Smooth muscle cell (in vitro differentiated cells): Measurements from ENCODE around the gene KCNJ15. TPM values are rescaled to one million over a fixed set of nuclear protein-coding genes. Genes with fewer than 3 reads are reported as not detected.

Experiments used
- DNase-seq: peaks from one replicate; lab custom pipeline; 2025; ENCODE audit not compliant: unreplicated experiment; lab: John Stamatoyannopoulos, UW
- H2AFZ ChIP-seq: fragments of 200-600 bp; sonication (generic); 2 replicates; pipeline ENCODE4 v1.6.0; 2016; ENCODE audit warnings: antibody characterized with exemption, low read depth, mild to moderate bottlenecking
- H3F3A ChIP-seq: fragments of 200-600 bp; sonication (generic); 2 replicates; pipeline ENCODE4 v1.6.0; 2017; ENCODE audit warnings: antibody characterized with exemption, low read depth
- H3K27ac ChIP-seq: fragments of 200-600 bp; sonication (generic); 2 replicates; pipeline ENCODE4 v1.5.1; 2016; ENCODE audit warnings: low read depth, mild to moderate bottlenecking
- H3K27me3 ChIP-seq: fragments of 200-600 bp; sonication (generic); 2 replicates; pipeline ENCODE4 v1.6.1; 2016; ENCODE audit warnings: low read depth, mild to moderate bottlenecking
- H3K36me3 ChIP-seq: fragments of 200-600 bp; sonication (generic); 2 replicates; pipeline ENCODE4 v1.5.1; 2016; ENCODE audit warnings: low read depth
- H3K4me1 ChIP-seq: fragments of 200-600 bp; sonication (generic); 2 replicates; pipeline ENCODE4 v1.5.1; 2016; ENCODE audit warnings: low read depth
- H3K4me2 ChIP-seq: fragments of 200-600 bp; sonication (generic); 2 replicates; pipeline ENCODE4 v1.6.0; 2016; ENCODE audit warnings: mild to moderate bottlenecking
- H3K4me3 ChIP-seq: fragments of 200-600 bp; sonication (generic); 2 replicates; pipeline ENCODE4 v1.5.1; 2016; ENCODE audit warnings: mild to moderate bottlenecking
- H3K79me2 ChIP-seq: fragments of 200-600 bp; sonication (generic); 2 replicates; pipeline ENCODE4 v1.6.0; 2016; ENCODE audit warnings: low read depth, mild to moderate bottlenecking
- H3K9ac ChIP-seq: fragments of 200-600 bp; sonication (generic); 2 replicates; pipeline ENCODE4 v1.6.0; 2016; ENCODE audit warnings: low read depth
- H3K9me3 ChIP-seq: fragments of 200-600 bp; sonication (generic); replicated peaks from 2 replicates; pipeline ENCODE4 v1.5.1; 2016; ENCODE audit warnings: low read depth
- H4K20me1 ChIP-seq: fragments of 200-600 bp; sonication (generic); 2 replicates; pipeline ENCODE4 v1.6.0; 2016; ENCODE audit warnings: low read depth
- WGBS: methylation state at CpG from one replicate; pipeline ENCODE4 v1.1.7; 2016; ENCODE audit warnings: low lambda C conversion rate; 5-methylcytosine and 5-hydroxymethylcytosine counted together
- polyA plus RNA-seq: library from polyadenylated mRNA; unstranded; fragments of >200 nt; fragmentation: Nextera tagmentation; extraction: Ambion mirVana; gene quantifications from 2 replicates; pipeline ENCODE4 v1.2.1, GENCODE V29; 2016
- total RNA-seq: library from RNA; depleted of rRNA; stranded (reverse); fragments of >200 nt; gene quantifications from 2 replicates; pipeline ENCODE4 v1.2.3, GENCODE V29; 2014
- TF ChIP-seq, protein P1 (sequence below): fragments of 200-600 bp; sonication (generic); IDR thresholded peaks from 2 replicates; pipeline ENCODE4 v1.5.1; 2017; ENCODE audit warnings: borderline replicate concordance, mild to moderate bottlenecking, antibody characterized with exemption; ENCODE audit not compliant: insufficient read depth, poor library complexity, severe bottlenecking

Gene KCNJ15
- total and polyA plus RNA-seq, 2 experiments from 2014 or later = 4.2 to 21.9 TPM

DNA sequence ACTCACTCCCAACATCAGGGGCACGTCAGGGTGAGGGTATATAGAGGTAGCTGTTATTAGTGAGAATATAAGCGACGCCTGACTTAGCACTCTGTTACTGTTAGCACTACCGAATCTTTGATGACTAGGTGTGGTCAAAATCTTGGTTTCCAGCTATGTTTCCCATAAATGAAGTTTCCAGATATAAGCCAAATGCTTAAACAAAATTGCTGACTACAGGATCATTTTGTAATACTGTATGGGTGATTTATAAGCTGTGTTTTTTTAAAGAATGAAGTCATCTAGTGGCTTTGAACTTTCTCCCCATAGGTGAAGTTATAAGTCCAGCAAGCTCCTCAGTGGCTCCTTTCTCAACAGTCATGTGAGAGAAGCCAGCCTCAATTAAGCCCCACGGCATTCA, 23.7 kb downstream of the KCNJ15 start:
- TF ChIP-seq, protein P1, sequence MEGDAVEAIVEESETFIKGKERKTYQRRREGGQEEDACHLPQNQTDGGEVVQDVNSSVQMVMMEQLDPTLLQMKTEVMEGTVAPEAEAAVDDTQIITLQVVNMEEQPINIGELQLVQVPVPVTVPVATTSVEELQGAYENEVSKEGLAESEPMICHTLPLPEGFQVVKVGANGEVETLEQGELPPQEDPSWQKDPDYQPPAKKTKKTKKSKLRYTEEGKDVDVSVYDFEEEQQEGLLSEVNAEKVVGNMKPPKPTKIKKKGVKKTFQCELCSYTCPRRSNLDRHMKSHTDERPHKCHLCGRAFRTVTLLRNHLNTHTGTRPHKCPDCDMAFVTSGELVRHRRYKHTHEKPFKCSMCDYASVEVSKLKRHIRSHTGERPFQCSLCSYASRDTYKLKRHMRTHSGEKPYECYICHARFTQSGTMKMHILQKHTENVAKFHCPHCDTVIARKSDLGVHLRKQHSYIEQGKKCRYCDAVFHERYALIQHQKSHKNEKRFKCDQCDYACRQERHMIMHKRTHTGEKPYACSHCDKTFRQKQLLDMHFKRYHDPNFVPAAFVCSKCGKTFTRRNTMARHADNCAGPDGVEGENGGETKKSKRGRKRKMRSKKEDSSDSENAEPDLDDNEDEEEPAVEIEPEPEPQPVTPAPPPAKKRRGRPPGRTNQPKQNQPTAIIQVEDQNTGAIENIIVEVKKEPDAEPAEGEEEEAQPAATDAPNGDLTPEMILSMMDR = no peak
- Histone ChIP-seq H3K27me3 (no peaks in the 10 kb centered on the region), H3F3A (peaks cover 6% of the 10 kb centered on the region), H3K79me2 (no peaks in the 10 kb centered on the region), H2AFZ (no peak overlapping the region), H3K36me3 (no peaks in the 10 kb centered on the region), H3K4me3 (no peak overlapping the region), H3K4me2 (no peak overlapping the region), H3K9me3 (no peaks in the 10 kb centered on the region), H3K9ac (no peak overlapping the region), H4K20me1 (no peaks in the 10 kb centered on the region), H3K27ac (no peak overlapping the region), H3K4me1 (peaks cover 3% of the 10 kb centered on the region)
- DNase-seq = no peak
- 79% methylated on average over 5 of the region's 5 CpGs for WGBS

- 71% methylated on average over 6 of the region's 6 CpGs for WGBS
Observed at GRCh38 chr21:38280867-38281266, 24.1 kb downstream of the KCNJ15 start.

GRCh38 chr21:38282921-38283320, 26.1 kb downstream of the KCNJ15 start:
- H4K20me1 ChIP-seq = no peaks in the 10 kb centered on the region
- DNase-seq = no peak
- 100% methylated on average over 3 of the region's 3 CpGs for WGBS
- no peak overlapping the region for H2AFZ ChIP-seq
- TF ChIP-seq, protein P1 = no peak
- no peak overlapping the region for H3K27ac ChIP-seq
- no peak overlapping the region for H3K4me3 ChIP-seq
- H3K36me3 ChIP-seq = no peaks in the 10 kb centered on the region
- no peaks in the 10 kb centered on the region for H3K4me1 ChIP-seq
- H3K4me2 ChIP-seq = no peak overlapping the region
- no peaks in the 10 kb centered on the region for H3K27me3 ChIP-seq
- no peaks in the 10 kb centered on the region for H3F3A ChIP-seq
- H3K9ac ChIP-seq = no peak overlapping the region
- no peaks in the 10 kb centered on the region for H3K9me3 ChIP-seq
- H3K79me2 ChIP-seq = no peaks in the 10 kb centered on the region

More at GRCh38 chr21:38280867-38281266, 24.1 kb downstream of the KCNJ15 start:
- H3K4me3 ChIP-seq = no peak overlapping the region
- TF ChIP-seq, protein P1 = no peak
- peaks cover 6% of the 10 kb centered on the region for H3F3A ChIP-seq
- no peaks in the 10 kb centered on the region for H4K20me1 ChIP-seq
- H3K9me3 ChIP-seq = no peaks in the 10 kb centered on the region
- no peak overlapping the region for H2AFZ ChIP-seq
- H3K4me2 ChIP-seq = no peak overlapping the region
- no peaks in the 10 kb centered on the region for H3K36me3 ChIP-seq
- H3K4me1 ChIP-seq = peaks cover 3% of the 10 kb centered on the region
- H3K79me2 ChIP-seq = no peaks in the 10 kb centered on the region
- H3K9ac ChIP-seq = no peak overlapping the region
- no peak for DNase-seq
- no peaks in the 10 kb centered on the region for H3K27me3 ChIP-seq
- H3K27ac ChIP-seq = no peak overlapping the region

DNA sequence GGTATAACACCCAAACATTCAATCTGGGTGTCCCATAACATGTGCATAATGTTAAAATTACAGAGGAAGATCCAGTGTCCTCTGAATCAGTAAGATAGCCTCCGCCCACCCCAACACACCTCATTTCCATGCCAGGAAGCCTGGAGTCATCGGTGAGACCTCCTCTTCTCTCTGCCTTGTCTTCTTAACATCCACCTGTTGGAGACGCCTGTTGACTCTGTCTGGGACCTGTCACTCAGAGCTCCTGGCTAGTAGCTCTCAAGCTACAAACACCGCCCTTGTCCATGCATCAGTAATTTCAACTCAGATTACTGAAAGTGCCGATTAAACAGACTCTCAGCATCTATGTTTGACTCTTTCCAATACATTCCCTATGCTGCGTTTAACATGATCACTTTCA, 27.4 kb downstream of the KCNJ15 start:
- DNase-seq = no peak
- no peaks in the 10 kb centered on the region for H3K79me2 ChIP-seq
- H3K36me3 ChIP-seq = no peaks in the 10 kb centered on the region
- no peaks in the 10 kb centered on the region for H4K20me1 ChIP-seq
- no peaks in the 10 kb centered on the region for H3F3A ChIP-seq
- TF ChIP-seq, protein P1 = no peak
- no peaks in the 10 kb centered on the region for H3K27me3 ChIP-seq
- no peak overlapping the region for H2AFZ ChIP-seq
- no peak overlapping the region for H3K27ac ChIP-seq
- H3K4me2 ChIP-seq = no peak overlapping the region
- H3K9ac ChIP-seq = no peak overlapping the region
- 95% methylated on average over 6 of the region's 6 CpGs for WGBS
- no peak overlapping the region for H3K4me3 ChIP-seq
- H3K9me3 ChIP-seq = no peaks in the 10 kb centered on the region
- H3K4me1 ChIP-seq = no peaks in the 10 kb centered on the region
